ENCODE results near the gene SRP72. TPM values are rescaled to one million over a fixed set of nuclear protein-coding genes. Genes with fewer than 3 reads are reported as not detected.
"Not testable (repeated sequence)": the region's sequence is repeated elsewhere in the genome, so short reads cannot be mapped to it uniquely, and the experiment has no call there.

SRP72 gene
- total RNA-seq, 1 donor from 2014 or later = 102 TPM

- no peaks in the 10 kb centered on the region for H3K36me3 Mint-ChIP-seq (ENCODE audit: unreplicated experiment)
- no peak overlapping the region for H3K27ac Mint-ChIP-seq (ENCODE audit: unreplicated experiment)
Observed at GRCh38 chr4:56464581-56464980, 2.8 kb upstream of the SRP72 start.

GRCh38 chr4:56465599-56466295 is 1.7 kb upstream of the SRP72 start:
- Mint-ChIP-seq H3K9me3 (ENCODE audit: unreplicated experiment) (peaks cover 4% of the 10 kb centered on the region), H3K27ac (ENCODE audit: unreplicated experiment) (peak overlapping the region; percentile 43), H3K27me3 (ENCODE audit: unreplicated experiment) (peaks cover 6% of the 10 kb centered on the region), H3K4me3 (ENCODE audit: unreplicated experiment) (peak overlapping the region; percentile 94), H3K4me1 (ENCODE audit: low read depth, unreplicated experiment) (peaks cover 15% of the 10 kb centered on the region), H3K36me3 (ENCODE audit: unreplicated experiment) (no peaks in the 10 kb centered on the region)
- no peak for DNase-seq
- TF ChIP-seq, protein P1, sequence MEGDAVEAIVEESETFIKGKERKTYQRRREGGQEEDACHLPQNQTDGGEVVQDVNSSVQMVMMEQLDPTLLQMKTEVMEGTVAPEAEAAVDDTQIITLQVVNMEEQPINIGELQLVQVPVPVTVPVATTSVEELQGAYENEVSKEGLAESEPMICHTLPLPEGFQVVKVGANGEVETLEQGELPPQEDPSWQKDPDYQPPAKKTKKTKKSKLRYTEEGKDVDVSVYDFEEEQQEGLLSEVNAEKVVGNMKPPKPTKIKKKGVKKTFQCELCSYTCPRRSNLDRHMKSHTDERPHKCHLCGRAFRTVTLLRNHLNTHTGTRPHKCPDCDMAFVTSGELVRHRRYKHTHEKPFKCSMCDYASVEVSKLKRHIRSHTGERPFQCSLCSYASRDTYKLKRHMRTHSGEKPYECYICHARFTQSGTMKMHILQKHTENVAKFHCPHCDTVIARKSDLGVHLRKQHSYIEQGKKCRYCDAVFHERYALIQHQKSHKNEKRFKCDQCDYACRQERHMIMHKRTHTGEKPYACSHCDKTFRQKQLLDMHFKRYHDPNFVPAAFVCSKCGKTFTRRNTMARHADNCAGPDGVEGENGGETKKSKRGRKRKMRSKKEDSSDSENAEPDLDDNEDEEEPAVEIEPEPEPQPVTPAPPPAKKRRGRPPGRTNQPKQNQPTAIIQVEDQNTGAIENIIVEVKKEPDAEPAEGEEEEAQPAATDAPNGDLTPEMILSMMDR (IDR thresholded peaks at IDR 0.05; ENCODE audit: partially characterized antibody, unreplicated experiment) = no peak

More at GRCh38 chr4:56464581-56464980, 2.8 kb upstream of the SRP72 start:
- peaks cover 6% of the 10 kb centered on the region for H3K27me3 Mint-ChIP-seq (ENCODE audit: unreplicated experiment)
- H3K9me3 Mint-ChIP-seq (ENCODE audit: unreplicated experiment) = peaks cover 4% of the 10 kb centered on the region
- TF ChIP-seq, protein P1 (IDR thresholded peaks at IDR 0.05; ENCODE audit: partially characterized antibody, unreplicated experiment) = no peak
- peak overlapping the region; percentile 14 for H3K4me3 Mint-ChIP-seq (ENCODE audit: unreplicated experiment)
- no peak for DNase-seq
- peaks cover 18% of the 10 kb centered on the region for H3K4me1 Mint-ChIP-seq (ENCODE audit: low read depth, unreplicated experiment)

- H3K27ac Mint-ChIP-seq (ENCODE audit: unreplicated experiment) = peak overlapping the region; percentile 98
- peak overlapping the region; percentile 94 for H3K4me3 Mint-ChIP-seq (ENCODE audit: unreplicated experiment)
- not testable (repeated sequence) for H3K36me3 Mint-ChIP-seq (ENCODE audit: unreplicated experiment); DNase-seq; H3K9me3 Mint-ChIP-seq (ENCODE audit: unreplicated experiment); H3K27me3 Mint-ChIP-seq (ENCODE audit: unreplicated experiment)
- peaks cover 15% of the 10 kb centered on the region for H3K4me1 Mint-ChIP-seq (ENCODE audit: low read depth, unreplicated experiment)
Observed at GRCh38 chr4:56466296-56466761, 1.1 kb upstream of the SRP72 start.

DNA sequence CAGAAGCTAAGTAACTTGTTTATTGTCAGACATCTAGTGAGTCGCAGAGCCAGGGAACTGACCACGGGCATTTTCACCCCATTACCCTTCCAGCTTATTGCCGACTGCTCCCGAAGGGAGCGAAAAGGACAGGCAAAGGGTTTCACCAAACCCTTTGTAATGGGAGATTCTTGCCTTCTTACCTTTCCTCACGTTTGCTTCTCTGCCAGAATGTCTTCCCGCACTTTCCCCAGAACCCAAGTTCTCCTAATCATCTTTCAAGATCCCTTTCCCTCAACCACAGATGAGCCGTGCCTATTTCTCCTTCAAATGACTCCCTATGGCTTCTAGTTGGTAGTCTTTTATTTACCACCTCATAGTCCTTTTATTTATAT is 520 bp upstream of the SRP72 start:
- H3K4me3 Mint-ChIP-seq (ENCODE audit: unreplicated experiment) = peak overlapping the region; percentile 94
- peak overlapping the region; percentile 98 for H3K27ac Mint-ChIP-seq (ENCODE audit: unreplicated experiment)
- peaks cover 15% of the 10 kb centered on the region for H3K4me1 Mint-ChIP-seq (ENCODE audit: low read depth, unreplicated experiment)
- peaks cover 4% of the 10 kb centered on the region for H3K9me3 Mint-ChIP-seq (ENCODE audit: unreplicated experiment)
- peaks cover 6% of the 10 kb centered on the region for H3K27me3 Mint-ChIP-seq (ENCODE audit: unreplicated experiment)
- TF ChIP-seq, protein P1 (IDR thresholded peaks at IDR 0.05; ENCODE audit: partially characterized antibody, unreplicated experiment) = no peak
- no peaks in the 10 kb centered on the region for H3K36me3 Mint-ChIP-seq (ENCODE audit: unreplicated experiment)
- no peak for DNase-seq

GRCh38 chr4:56468097-56468422 is 643 bp downstream of the SRP72 start:
- DNase-seq = no peak
- TF ChIP-seq, protein P1 (IDR thresholded peaks at IDR 0.05; ENCODE audit: partially characterized antibody, unreplicated experiment) = no peak
- H3K4me1 Mint-ChIP-seq (ENCODE audit: low read depth, unreplicated experiment) = peaks cover 15% of the 10 kb centered on the region
- no peaks in the 10 kb centered on the region for H3K36me3 Mint-ChIP-seq (ENCODE audit: unreplicated experiment)
- H3K9me3 Mint-ChIP-seq (ENCODE audit: unreplicated experiment) = peaks cover 4% of the 10 kb centered on the region
- H3K27me3 Mint-ChIP-seq (ENCODE audit: unreplicated experiment) = peaks cover 6% of the 10 kb centered on the region
- H3K4me3 Mint-ChIP-seq (ENCODE audit: unreplicated experiment) = peak overlapping the region; percentile 94
- peak overlapping the region; percentile 93 for H3K27ac Mint-ChIP-seq (ENCODE audit: unreplicated experiment)
